ENCODE results near the gene KIF20B.
"Not testable (repeated sequence)": the region's sequence is repeated elsewhere in the genome, so short reads cannot be mapped to it uniquely, and the experiment has no call there.

The KIF20B gene

GRCh38 chr10:89789188-89789877 lies 87.9 kb downstream of the KIF20B start:
- no peak for DNase-seq

DNA sequence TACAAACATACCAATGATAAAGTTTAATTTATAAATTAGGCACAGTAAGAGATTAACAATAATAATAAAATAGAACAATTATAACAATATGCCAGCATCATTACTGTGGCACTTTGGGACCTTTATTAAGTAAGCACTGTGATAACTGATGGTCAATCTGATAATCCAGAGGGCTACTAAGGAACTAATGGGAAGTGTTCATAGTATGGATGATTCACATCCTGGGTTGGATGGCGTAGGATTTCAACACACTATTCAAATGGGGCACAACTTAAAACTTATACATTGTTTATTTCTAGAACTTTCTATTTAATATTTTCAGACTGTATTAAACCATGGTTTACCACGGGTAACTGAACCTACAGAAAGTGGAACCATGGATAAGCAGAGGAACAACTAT lies 90.8 kb downstream of the KIF20B start:
- DNase-seq, result no peak

- DNase-seq, result peak; percentile 58
Measured at GRCh38 chr10:89793649-89794254, 92.4 kb downstream of the KIF20B start.

DNA sequence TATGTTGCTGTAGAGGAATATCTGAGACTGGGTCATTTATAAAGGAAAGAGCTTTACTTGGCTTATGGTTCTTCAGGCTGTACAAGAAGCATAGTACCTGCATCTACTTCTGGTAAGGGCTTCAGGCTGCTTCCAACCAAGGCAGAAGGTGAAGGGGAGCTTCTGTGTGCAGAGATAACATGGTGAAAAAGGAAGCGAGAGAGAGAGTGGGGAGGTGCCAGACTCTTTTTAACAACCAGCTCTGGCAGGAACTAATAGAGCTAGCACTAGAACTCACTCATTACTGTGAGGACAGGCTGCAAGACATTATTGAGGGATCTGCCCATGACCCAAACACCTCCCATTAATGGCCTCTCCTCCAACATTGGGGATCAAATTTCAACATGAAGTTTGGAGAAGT lies 94.5 kb downstream of the KIF20B start:
- no peak for DNase-seq

DNA sequence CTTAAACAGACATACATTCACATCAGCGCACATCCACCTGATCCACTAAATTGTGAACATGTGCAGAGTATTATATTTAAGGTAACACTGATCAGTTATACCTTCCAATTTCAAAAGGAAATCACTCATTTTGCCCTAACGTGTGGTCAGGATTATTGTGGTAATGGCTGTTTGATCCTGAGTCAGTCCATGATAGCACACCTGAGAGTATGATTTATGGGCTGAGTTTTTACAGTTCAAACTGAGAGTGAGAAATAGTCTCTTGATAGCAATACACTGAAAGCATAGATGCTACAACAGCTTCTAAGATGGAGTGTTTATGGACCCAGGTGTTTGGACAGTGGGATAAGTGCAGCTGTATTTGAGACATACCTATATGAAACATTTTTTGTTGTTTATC lies 96.7 kb downstream of the KIF20B start:
- DNase-seq, result no peak

DNA sequence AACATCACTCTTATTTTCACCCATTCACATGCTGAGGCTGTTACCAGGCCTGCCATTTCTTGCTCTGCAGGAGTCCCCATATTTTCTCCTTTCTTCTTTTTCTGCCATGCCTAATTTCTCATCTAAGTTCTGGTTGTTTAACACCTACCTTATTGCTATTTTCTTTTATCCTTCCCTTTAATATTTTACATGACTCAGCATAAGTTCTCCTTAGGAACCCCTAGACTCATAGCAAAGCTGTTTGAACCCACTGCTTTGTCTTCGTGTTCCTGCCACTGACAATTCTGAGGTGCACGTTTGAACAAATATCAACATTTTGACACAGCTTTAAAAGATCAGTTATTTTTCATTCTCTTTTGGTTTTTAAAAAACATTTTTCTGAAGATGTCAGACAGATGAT lies 98.2 kb downstream of the KIF20B start:
- DNase-seq, result no peak

GRCh38 chr10:89805599-89806013 lies 104.2 kb downstream of the KIF20B start:
- DNase-seq, result no peak

DNA sequence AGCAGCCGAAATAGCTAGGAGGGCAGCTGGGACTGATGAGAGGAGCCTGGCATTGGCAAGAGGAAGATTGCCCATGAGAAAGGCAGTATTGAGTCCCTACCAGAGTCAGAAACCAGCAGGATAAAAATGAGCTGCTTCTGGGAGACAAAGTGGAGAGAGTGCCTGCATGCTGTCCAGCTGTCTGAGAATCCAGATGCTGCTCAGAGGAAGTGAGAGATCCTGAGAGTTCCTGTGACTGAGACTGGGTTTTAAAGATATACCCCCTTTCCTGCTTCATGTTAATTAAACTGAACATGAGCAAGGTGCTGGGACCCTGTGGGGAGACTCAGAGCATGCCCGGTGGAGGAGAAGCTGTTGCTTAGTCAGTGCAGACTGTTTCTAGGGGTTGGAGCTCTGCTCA lies 107.5 kb downstream of the KIF20B start:
- no peak for DNase-seq

DNA sequence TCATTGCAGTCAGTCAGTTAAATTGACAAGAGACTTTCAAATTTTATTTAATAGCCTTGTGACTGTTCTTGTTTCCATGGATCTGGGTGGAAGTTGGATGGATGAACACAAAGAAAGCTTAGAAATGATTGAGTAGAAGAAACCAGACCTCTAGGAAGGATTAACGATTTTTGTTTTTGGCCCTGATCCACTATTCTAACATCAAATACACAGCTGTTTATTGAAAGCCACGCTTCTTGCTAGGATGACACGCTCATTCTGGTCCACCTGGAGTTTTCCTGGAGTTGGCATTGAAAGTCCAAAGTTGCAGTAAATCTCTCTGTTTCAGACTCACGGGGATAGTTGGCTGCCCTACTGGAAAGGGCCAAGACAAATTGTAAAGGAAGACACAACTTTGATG lies 108.4 kb downstream of the KIF20B start:
- DNase-seq, result no peak

GRCh38 chr10:89810908-89811525 lies 109.6 kb downstream of the KIF20B start:
- no peak for DNase-seq

DNA sequence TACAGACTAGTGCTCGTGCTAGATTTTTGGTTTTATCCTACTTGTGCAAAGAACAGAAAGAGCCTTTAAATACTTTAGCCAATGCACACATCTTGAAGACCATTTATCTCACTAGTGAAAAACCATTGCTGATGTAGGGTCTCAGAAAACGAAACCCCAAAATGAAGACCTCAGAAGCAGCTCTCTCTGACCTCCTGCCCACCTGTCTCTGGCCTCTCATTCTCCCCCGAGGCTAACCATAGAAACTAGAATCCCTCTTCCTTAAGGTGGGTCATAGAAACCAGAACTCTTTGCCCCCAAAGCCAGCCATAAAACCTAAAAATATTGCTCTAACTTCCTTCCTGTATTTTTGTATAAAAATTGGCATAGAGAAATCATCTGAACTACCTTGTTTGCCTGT lies 112.2 kb downstream of the KIF20B start:
- DNase-seq, result no peak

DNA sequence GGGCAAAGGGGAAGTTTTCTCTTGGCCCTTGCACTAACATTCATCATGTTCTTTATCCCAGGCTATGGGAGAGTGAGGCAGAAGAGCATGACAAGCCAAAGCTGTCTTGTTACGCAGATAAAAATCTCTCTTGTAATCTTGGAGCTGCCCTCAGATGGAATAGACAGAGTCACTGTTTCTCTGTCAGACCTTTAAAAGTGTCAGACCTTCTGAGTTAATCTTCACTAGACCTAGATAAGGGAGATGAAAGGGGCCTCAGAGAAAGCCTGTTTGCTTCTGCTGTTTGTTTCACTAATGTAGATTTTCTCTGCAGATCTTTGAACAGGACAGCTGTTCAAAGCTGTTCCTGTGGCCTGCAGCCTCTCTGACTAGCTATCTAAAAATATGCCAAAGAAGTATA lies 112.9 kb downstream of the KIF20B start:
- DNase-seq, result no peak

DNA sequence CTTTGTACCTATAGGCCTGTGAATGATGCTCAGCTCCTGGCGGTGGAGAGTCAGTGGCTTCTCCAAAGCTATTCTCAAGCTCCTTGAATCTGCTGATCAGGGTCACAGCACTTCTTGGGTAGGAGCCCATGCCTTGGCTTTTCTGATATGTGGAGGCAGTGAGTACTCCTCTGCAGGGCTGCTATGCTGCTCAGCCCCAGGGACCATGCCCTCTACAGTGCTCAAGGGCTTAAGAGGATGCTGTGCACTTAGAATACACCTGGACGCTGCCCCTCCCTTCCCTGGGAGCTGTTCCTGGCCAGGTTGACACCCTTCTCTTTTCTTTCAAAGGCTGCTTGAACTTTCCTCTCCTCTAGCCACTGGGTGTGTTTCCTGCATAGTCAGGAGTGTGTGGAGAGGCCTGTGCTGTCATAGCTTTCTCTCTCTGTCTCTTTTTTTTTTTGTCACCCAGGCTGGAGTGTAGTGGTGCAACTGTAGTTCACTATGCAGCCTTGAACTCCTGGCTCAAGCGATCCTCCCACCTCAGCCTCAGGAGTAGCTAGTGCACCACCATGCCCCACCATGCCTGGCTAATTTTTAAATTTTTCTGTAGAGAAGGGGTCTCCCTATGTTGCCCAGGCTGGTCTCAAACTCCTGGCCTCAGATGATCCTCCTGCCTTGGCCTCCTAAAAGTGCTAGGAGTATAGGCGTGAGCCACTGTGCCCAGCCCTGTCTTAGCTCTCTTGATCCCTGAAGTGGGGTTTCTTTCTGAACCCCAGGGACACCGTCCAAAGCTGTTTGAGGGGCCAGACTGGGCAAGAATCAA lies 113.9 kb downstream of the KIF20B start:
- no peak for DNase-seq

GRCh38 chr10:89819008-89819407 lies 117.6 kb downstream of the KIF20B start:
- DNase-seq, result not testable (repeated sequence)
